ENCODE data around the gene DSCAML1. TPM values are rescaled to one million over a fixed set of nuclear protein-coding genes. Genes with fewer than 3 reads are reported as not detected.

Gene DSCAML1
- total RNA-seq, 1 experiment from 2014 or later: 0.90 TPM

DNA sequence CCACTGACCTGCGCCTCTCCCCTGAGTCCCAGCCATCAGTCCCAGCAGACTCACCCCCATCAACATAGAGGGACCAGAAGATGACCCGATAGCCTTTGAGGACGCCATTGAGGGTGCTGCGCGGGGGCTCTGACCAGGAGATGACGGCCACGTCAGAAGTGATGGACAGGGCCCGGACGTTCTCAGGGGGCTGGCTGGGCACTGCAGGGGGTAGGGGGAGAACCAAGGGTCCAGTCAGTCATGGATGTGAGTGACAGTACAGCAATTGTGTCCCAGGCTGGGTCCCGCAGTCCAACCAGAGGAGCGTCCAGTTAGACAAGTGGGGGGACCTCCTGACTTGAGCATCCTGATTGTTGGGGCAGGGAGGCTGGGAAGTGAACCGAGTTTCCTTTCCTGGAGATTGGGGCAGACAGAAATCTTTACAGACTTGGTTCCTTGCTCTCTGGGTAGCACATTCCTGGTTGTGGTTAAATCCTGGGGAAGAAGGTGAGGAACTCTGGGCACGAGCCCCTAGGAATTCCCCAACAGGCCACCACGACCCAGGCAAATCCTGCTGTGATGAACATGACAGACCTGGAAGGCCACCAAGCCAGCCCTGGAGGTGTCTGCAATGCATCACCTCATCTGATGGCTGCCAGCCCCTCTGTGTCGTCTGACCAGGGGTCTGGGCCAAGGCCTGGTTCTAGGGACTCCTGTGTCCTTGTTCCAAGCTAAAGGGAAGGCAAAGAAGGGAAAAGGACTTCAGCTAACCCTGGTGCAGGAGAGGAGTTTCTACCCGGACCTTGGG, 335.4 kb downstream of the DSCAML1 start (continued):
- TF ChIP-seq MXD4 (CRISPR knock-in tag; IDR thresholded peaks at IDR 0.05; ENCODE audit: borderline replicate concordance): no peak

DNA sequence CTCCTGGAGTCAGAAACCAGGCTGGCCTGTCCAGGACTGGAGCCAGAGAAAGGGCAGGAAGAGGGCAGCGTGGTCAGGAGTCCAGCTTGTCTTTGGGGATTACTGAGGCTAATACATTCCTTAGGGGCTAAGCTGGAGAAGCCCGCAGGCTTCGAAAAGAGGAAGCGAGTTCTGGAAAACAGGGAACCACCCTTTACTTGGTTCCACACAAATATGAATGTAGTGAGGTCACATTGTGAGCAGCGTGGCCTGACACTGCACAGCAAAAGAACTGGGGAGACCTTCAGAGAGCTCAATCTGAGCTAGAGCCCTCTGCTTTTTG, 337.1 kb downstream of the DSCAML1 start:
- H3K27ac Mint-ChIP-seq: no peak overlapping the region
- no peak for TF ChIP-seq SP1 (CRISPR knock-in tag; conservative IDR thresholded peaks at IDR 0.05)
- TF ChIP-seq, protein P1, sequence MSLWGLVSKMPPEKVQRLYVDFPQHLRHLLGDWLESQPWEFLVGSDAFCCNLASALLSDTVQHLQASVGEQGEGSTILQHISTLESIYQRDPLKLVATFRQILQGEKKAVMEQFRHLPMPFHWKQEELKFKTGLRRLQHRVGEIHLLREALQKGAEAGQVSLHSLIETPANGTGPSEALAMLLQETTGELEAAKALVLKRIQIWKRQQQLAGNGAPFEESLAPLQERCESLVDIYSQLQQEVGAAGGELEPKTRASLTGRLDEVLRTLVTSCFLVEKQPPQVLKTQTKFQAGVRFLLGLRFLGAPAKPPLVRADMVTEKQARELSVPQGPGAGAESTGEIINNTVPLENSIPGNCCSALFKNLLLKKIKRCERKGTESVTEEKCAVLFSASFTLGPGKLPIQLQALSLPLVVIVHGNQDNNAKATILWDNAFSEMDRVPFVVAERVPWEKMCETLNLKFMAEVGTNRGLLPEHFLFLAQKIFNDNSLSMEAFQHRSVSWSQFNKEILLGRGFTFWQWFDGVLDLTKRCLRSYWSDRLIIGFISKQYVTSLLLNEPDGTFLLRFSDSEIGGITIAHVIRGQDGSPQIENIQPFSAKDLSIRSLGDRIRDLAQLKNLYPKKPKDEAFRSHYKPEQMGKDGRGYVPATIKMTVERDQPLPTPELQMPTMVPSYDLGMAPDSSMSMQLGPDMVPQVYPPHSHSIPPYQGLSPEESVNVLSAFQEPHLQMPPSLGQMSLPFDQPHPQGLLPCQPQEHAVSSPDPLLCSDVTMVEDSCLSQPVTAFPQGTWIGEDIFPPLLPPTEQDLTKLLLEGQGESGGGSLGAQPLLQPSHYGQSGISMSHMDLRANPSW (CRISPR knock-in tag; conservative IDR thresholded peaks at IDR 0.05; ENCODE audit: low read depth): no peak
- TF ChIP-seq SMAD3 (CRISPR knock-in tag; IDR thresholded peaks at IDR 0.05; ENCODE audit: borderline replicate concordance): no peak
- TF ChIP-seq IRF1 (CRISPR knock-in tag; IDR thresholded peaks at IDR 0.05): no peak
- no peak for TF ChIP-seq USF2 (CRISPR knock-in tag; IDR thresholded peaks at IDR 0.05)
- POLR2A ChIA-PET: no interaction called here
- DNase-seq (ENCODE audit: low spot score) (no peak), ATAC-seq (no peak)
- no peaks in the 10 kb centered on the region for H3K36me3 Mint-ChIP-seq
- no peaks in the 10 kb centered on the region for H3K27me3 Mint-ChIP-seq (ENCODE audit: low read depth)
- H3K9me3 Mint-ChIP-seq: no peaks in the 10 kb centered on the region
- 0 out of 2 replicates have a peak, but pooled peaks cover 4% of the 10 kb centered on the region for H3K4me1 Mint-ChIP-seq
- no peak overlapping the region for H3K4me3 Mint-ChIP-seq
- CTCF ChIA-PET: interaction anchor here (1.1 to 2.6 kb wide), 3 partner anchors 9 to 34 kb away, joined by 6 to 11 read pairs (median 6); no protein-coding TSS in a partner anchor

DNA sequence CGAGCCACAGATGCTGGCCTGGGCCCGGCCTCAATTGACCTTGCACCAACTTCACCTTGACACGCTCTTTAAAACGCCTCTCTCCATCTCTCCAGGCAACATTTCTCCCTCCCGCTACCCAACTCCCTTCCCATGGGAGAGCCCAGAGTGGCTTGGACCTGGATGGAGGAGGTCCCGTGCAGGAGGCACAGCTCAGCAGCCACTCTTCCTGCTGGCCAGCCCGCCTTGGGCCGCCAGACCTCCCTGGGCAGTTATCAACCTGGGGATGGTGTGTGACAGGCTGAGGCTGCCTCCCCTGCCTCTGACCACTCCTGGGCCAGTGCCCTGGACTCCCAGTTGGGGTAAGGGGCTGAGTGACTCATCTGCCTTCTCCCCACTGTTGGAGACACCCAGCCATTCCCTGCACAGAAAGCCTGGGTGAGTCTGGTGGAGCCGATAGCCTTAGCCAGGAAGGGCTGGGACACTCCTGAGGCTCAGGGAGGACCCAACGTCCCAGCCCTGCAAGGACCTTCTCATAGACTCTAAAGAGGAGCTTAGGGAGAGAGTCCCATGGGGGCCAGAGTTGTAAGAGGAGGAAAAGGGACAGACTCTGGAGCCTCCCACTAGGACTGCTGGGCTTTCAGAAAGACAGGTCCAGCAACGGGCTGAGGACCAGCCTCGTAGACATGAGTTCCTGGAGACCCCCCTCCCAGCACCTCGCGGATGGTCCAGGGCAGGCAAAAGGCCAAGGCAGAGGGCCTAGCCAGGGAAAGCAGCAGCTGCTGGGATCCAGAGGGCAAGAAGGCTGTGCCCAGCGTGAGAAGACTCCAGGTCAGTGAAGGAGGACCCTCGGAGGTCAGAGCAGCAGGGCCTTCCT, 337.7 kb downstream of the DSCAML1 start:
- Mint-ChIP-seq H3K4me1 (0 out of 2 replicates have a peak, but pooled peaks cover 2% of the 10 kb centered on the region), H3K36me3 (peaks cover 2% of the 10 kb centered on the region; the same call in 1 of the 2 replicates), H3K27ac (no peak overlapping the region), H3K27me3 (ENCODE audit: low read depth) (no peaks in the 10 kb centered on the region), H3K4me3 (no peak overlapping the region), H3K9me3 (peaks cover 3% of the 10 kb centered on the region)
- TF ChIP-seq USF2 (CRISPR knock-in tag; IDR thresholded peaks at IDR 0.05) (no peak), NR3C1 (CRISPR knock-in tag; conservative IDR thresholded peaks at IDR 0.05; ENCODE audit: low read depth) (no peak), HMGXB4 (CRISPR knock-in tag; IDR thresholded peaks at IDR 0.05) (no peak), MLX (CRISPR knock-in tag; IDR thresholded peaks at IDR 0.05) (no peak), PRRX2 (CRISPR knock-in tag; IDR thresholded peaks at IDR 0.05) (no peak), ZNF121 (CRISPR knock-in tag; IDR thresholded peaks at IDR 0.05) (no peak), TEAD1 (CRISPR knock-in tag; IDR thresholded peaks at IDR 0.05) (no peak)
- TF ChIP-seq, protein P2, sequence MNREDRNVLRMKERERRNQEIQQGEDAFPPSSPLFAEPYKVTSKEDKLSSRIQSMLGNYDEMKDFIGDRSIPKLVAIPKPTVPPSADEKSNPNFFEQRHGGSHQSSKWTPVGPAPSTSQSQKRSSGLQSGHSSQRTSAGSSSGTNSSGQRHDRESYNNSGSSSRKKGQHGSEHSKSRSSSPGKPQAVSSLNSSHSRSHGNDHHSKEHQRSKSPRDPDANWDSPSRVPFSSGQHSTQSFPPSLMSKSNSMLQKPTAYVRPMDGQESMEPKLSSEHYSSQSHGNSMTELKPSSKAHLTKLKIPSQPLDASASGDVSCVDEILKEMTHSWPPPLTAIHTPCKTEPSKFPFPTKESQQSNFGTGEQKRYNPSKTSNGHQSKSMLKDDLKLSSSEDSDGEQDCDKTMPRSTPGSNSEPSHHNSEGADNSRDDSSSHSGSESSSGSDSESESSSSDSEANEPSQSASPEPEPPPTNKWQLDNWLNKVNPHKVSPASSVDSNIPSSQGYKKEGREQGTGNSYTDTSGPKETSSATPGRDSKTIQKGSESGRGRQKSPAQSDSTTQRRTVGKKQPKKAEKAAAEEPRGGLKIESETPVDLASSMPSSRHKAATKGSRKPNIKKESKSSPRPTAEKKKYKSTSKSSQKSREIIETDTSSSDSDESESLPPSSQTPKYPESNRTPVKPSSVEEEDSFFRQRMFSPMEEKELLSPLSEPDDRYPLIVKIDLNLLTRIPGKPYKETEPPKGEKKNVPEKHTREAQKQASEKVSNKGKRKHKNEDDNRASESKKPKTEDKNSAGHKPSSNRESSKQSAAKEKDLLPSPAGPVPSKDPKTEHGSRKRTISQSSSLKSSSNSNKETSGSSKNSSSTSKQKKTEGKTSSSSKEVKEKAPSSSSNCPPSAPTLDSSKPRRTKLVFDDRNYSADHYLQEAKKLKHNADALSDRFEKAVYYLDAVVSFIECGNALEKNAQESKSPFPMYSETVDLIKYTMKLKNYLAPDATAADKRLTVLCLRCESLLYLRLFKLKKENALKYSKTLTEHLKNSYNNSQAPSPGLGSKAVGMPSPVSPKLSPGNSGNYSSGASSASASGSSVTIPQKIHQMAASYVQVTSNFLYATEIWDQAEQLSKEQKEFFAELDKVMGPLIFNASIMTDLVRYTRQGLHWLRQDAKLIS (CRISPR knock-in tag; IDR thresholded peaks at IDR 0.05; ENCODE audit: borderline replicate concordance): no peak
- ATAC-seq (no peak), DNase-seq (ENCODE audit: low spot score) (no peak)
- ChIA-PET CTCF (interaction anchor here (1.1 to 2.6 kb wide), 4 partner anchors 10 to 33 kb away, joined by 4 to 11 read pairs (median 6); no protein-coding TSS in a partner anchor), POLR2A (no interaction called here)
